Activated B cell treated with CpG ODN at 0.5 μM for 24 hours (primary cell): ENCODE measurements around the gene PLXDC1. TPM values are rescaled to one million over a fixed set of nuclear protein-coding genes. Genes with fewer than 3 reads are reported as not detected.

Experiments
- ATAC-seq: fragments of 200-7000 bp; cut with Tn5 transposase; one replicate; pipeline ENCODE4 v1.10.0; 2021; ENCODE audit warnings: low read depth, mild to moderate bottlenecking, moderate library complexity
- CTCF ChIA-PET: fragments of 350-600 bp; sonication (Branson Sonifier 250); formaldehyde crosslinking; loops from one replicate; lab custom pipeline; 2021; ENCODE audit warnings: antibody characterized with exemption; lab: Charles Lee
- POLR2A ChIA-PET: fragments of 350-600 bp; sonication (Branson Sonifier 250); formaldehyde crosslinking; loops from one replicate; lab custom pipeline; 2021; ENCODE audit warnings: antibody characterized with exemption; lab: Charles Lee
- DNase-seq: peaks from one replicate; pipeline ENCODE4 v3.0.0; 2022
- H3K27ac Mint-ChIP-seq: one replicate; pipeline ENCODE4 v1.8.0; 2020; ENCODE audit warnings: mixed read lengths
- H3K27me3 Mint-ChIP-seq: one replicate; pipeline ENCODE4 v1.8.0; 2021; ENCODE audit warnings: mixed read lengths
- H3K36me3 Mint-ChIP-seq: one replicate; pipeline ENCODE4 v1.8.0; 2021; ENCODE audit warnings: low read depth, mixed read lengths
- H3K4me1 Mint-ChIP-seq: one replicate; pipeline ENCODE4 v1.8.0; 2021; ENCODE audit warnings: mixed read lengths
- H3K4me3 Mint-ChIP-seq: one replicate; pipeline ENCODE4 v1.8.0; 2020; ENCODE audit warnings: mild to moderate bottlenecking, mixed read lengths
- H3K9me3 Mint-ChIP-seq: one replicate; pipeline ENCODE4 v1.8.0; 2020; ENCODE audit warnings: mixed read lengths
- CTCF ChIP-seq: fragments of 200-600 bp; IDR thresholded peaks from one replicate; pipeline ENCODE4 v1.8.0; 2022; ENCODE audit warnings: antibody characterized with exemption, mild to moderate bottlenecking
- intact Hi-C: fragments of 100-400 bp; cut with micrococcal nuclease; formaldehyde crosslinking; loops from one replicate; pipeline ENCODE4 v1.15.1; 2024
- total RNA-seq: library from RNA; stranded (reverse); gene quantifications from 2 replicates; pipeline ENCODE4 v1.2.3, GENCODE V29; 2022

The PLXDC1 gene
- total RNA-seq, 1 donor from 2014 or later: not detected

- Mint-ChIP-seq H3K9me3 (no peaks in the 10 kb centered on the region), H3K4me3 (no peak overlapping the region), H3K4me1 (no peaks in the 10 kb centered on the region), H3K36me3 (no peaks in the 10 kb centered on the region), H3K27ac (no peak overlapping the region), H3K27me3 (no peaks in the 10 kb centered on the region)
- ChIA-PET POLR2A (no interaction called here), CTCF (interaction anchor here (2.0 to 2.2 kb wide), 2 partner anchors 11 to 81 kb away, joined by 5 to 7 read pairs; no protein-coding TSS in a partner anchor)
- no peak for DNase-seq
- ATAC-seq: no peak
- intact Hi-C loops: no loop called here
- TF ChIP-seq CTCF: no peak
These were observed 79.9 kb downstream of the PLXDC1 start for GRCh38 chr17:39071573-39071972.

- Mint-ChIP-seq H3K9me3 (no peaks in the 10 kb centered on the region), H3K4me1 (no peaks in the 10 kb centered on the region), H3K27me3 (no peaks in the 10 kb centered on the region), H3K36me3 (no peaks in the 10 kb centered on the region), H3K27ac (no peak overlapping the region), H3K4me3 (no peak overlapping the region)
- intact Hi-C loops: loop anchor here (1.0 kb wide), 1 partner anchor 84 kb away; no protein-coding TSS in a partner anchor
- TF ChIP-seq CTCF: no peak
- ChIA-PET CTCF (interaction anchor here (0.6 kb wide), 2 partner anchors 84 to 174 kb away, joined by 3 read pairs; no protein-coding TSS in a partner anchor), POLR2A (no interaction called here)
- DNase-seq (no peak), ATAC-seq (peak; percentile 85)
These were observed 82.2 kb downstream of the PLXDC1 start for GRCh38 chr17:39069114-39069756.

- intact Hi-C loops: no loop called here
- POLR2A ChIA-PET: no interaction called here
- TF ChIP-seq CTCF: no peak
- no peaks in the 10 kb centered on the region for H3K4me1 Mint-ChIP-seq
- H3K27ac Mint-ChIP-seq: no peak overlapping the region
- CTCF ChIA-PET: no interaction called here
- DNase-seq: no peak
- H3K36me3 Mint-ChIP-seq: no peaks in the 10 kb centered on the region
- H3K27me3 Mint-ChIP-seq: no peaks in the 10 kb centered on the region
- no peak overlapping the region for H3K4me3 Mint-ChIP-seq
- no peaks in the 10 kb centered on the region for H3K9me3 Mint-ChIP-seq
- ATAC-seq: no peak
These were observed 86.6 kb downstream of the PLXDC1 start for GRCh38 chr17:39064819-39065218.

- ATAC-seq: no peak
- TF ChIP-seq CTCF: no peak
- H3K4me1 Mint-ChIP-seq: no peaks in the 10 kb centered on the region
- H3K4me3 Mint-ChIP-seq: no peak overlapping the region
- H3K9me3 Mint-ChIP-seq: no peaks in the 10 kb centered on the region
- intact Hi-C loops: no loop called here
- no peak overlapping the region for H3K27ac Mint-ChIP-seq
- POLR2A ChIA-PET: no interaction called here
- DNase-seq: no peak
- CTCF ChIA-PET: no interaction called here
- no peaks in the 10 kb centered on the region for H3K27me3 Mint-ChIP-seq
- no peaks in the 10 kb centered on the region for H3K36me3 Mint-ChIP-seq
These were observed 87.1 kb downstream of the PLXDC1 start for GRCh38 chr17:39064374-39064773.

- no peak for ATAC-seq
- DNase-seq: no peak
- ChIA-PET CTCF (no interaction called here), POLR2A (no interaction called here)
- Mint-ChIP-seq H3K27me3 (no peaks in the 10 kb centered on the region), H3K4me1 (no peaks in the 10 kb centered on the region), H3K27ac (no peak overlapping the region), H3K9me3 (no peaks in the 10 kb centered on the region), H3K4me3 (no peak overlapping the region), H3K36me3 (no peaks in the 10 kb centered on the region)
- no peak for TF ChIP-seq CTCF
- intact Hi-C loops: no loop called here
These were observed 87.8 kb downstream of the PLXDC1 start for GRCh38 chr17:39063681-39064069.
